ENCODE measurements around the gene COL4A6. TPM values are rescaled to one million over a fixed set of nuclear protein-coding genes. Genes with fewer than 3 reads are reported as not detected.
A peak's percentile ranks its signal among the peaks of the same experiment; 100 is the strongest.

Gene COL4A6
- total RNA-seq, 1 donor from 2014 or later = 0.08 TPM

GRCh38 chrX:108341947-108342346 lies 96.3 kb downstream of the COL4A6 start:
- ATAC-seq (no peak), DNase-seq (ENCODE audit: low spot score) (no peak)

- DNase-seq (ENCODE audit: low spot score) (no peak), ATAC-seq (no peak)
Measured at GRCh38 chrX:108332281-108332680, 105.9 kb downstream of the COL4A6 start.

- DNase-seq (ENCODE audit: low spot score) (no peak), ATAC-seq (peak; percentile 52)
Measured at GRCh38 chrX:108331126-108331909, 106.9 kb downstream of the COL4A6 start.

GRCh38 chrX:108323751-108324150 lies 114.5 kb downstream of the COL4A6 start:
- DNase-seq (ENCODE audit: low spot score) = no peak
- no peak for ATAC-seq

GRCh38 chrX:108322234-108322633 lies 116.0 kb downstream of the COL4A6 start:
- no peak for ATAC-seq
- no peak for DNase-seq (ENCODE audit: low spot score)

- DNase-seq (ENCODE audit: low spot score) (no peak), ATAC-seq (no peak)
Measured at GRCh38 chrX:108316456-108316855, 121.8 kb downstream of the COL4A6 start.

- ATAC-seq = no peak
- DNase-seq (ENCODE audit: low spot score) = no peak
Measured at GRCh38 chrX:108313669-108314068, 124.6 kb downstream of the COL4A6 start.

- peak; percentile 87 for ATAC-seq
Measured at GRCh38 chrX:108312957-108313356, 125.3 kb downstream of the COL4A6 start.

GRCh38 chrX:108312011-108312410 lies 126.2 kb downstream of the COL4A6 start:
- DNase-seq (ENCODE audit: low spot score) (no peak), ATAC-seq (no peak)

More at GRCh38 chrX:108312957-108313356, 125.3 kb downstream of the COL4A6 start:
- peak; percentile 58 for DNase-seq (ENCODE audit: low spot score)

- DNase-seq (ENCODE audit: low spot score) = no peak
- no peak for ATAC-seq
Measured at GRCh38 chrX:108310506-108310905, 127.7 kb downstream of the COL4A6 start.

- ATAC-seq (no peak), DNase-seq (ENCODE audit: low spot score) (no peak)
Measured at GRCh38 chrX:108309144-108309543, 129.1 kb downstream of the COL4A6 start.

GRCh38 chrX:108307132-108308085 lies 130.8 kb downstream of the COL4A6 start:
- ATAC-seq (peak; percentile 96), DNase-seq (ENCODE audit: low spot score) (peak; percentile 70)

- no peak for ATAC-seq
- DNase-seq (ENCODE audit: low spot score) = no peak
Measured at GRCh38 chrX:108306086-108306485, 132.1 kb downstream of the COL4A6 start.

- ATAC-seq (no peak), DNase-seq (ENCODE audit: low spot score) (no peak)
Measured at GRCh38 chrX:108304757-108305156, 133.5 kb downstream of the COL4A6 start.

- ATAC-seq = no peak
- no peak for DNase-seq (ENCODE audit: low spot score)
Measured at GRCh38 chrX:108304210-108304609, 134.0 kb downstream of the COL4A6 start.

GRCh38 chrX:108303682-108304081 lies 134.5 kb downstream of the COL4A6 start:
- DNase-seq (ENCODE audit: low spot score) = no peak
- ATAC-seq = no peak

GRCh38 chrX:108299704-108300103 lies 138.5 kb downstream of the COL4A6 start:
- no peak for ATAC-seq

GRCh38 chrX:108299101-108299591 lies 139.1 kb downstream of the COL4A6 start:
- ATAC-seq = no peak
- DNase-seq (ENCODE audit: low spot score) = no peak

More at GRCh38 chrX:108299704-108300103, 138.5 kb downstream of the COL4A6 start:
- DNase-seq (ENCODE audit: low spot score) = no peak

GRCh38 chrX:108298165-108298602 lies 140.0 kb downstream of the COL4A6 start:
- DNase-seq (ENCODE audit: low spot score) (peak; percentile 80), ATAC-seq (peak; percentile 99)

GRCh38 chrX:108297290-108297689 lies 140.9 kb downstream of the COL4A6 start:
- ATAC-seq = no peak

GRCh38 chrX:108292053-108292452 lies 146.2 kb downstream of the COL4A6 start:
- no peak for ATAC-seq
- DNase-seq (ENCODE audit: low spot score) = no peak

More at GRCh38 chrX:108297290-108297689, 140.9 kb downstream of the COL4A6 start:
- no peak for DNase-seq (ENCODE audit: low spot score)

Data from left lobe of liver (tissue), 2 donors.